GM19455 (cell line): ENCODE results near the gene EIF1.
"Not testable (repeated sequence)": the region's sequence is repeated elsewhere in the genome, so short reads cannot be mapped to it uniquely, and the experiment has no call there.

Source experiments
- ATAC-seq: cut with Tn5 transposase; IDR thresholded peaks from one replicate; pipeline ENCODE4 v1.9.1; 2021; ENCODE audit not compliant: unreplicated experiment

Gene EIF1

DNA sequence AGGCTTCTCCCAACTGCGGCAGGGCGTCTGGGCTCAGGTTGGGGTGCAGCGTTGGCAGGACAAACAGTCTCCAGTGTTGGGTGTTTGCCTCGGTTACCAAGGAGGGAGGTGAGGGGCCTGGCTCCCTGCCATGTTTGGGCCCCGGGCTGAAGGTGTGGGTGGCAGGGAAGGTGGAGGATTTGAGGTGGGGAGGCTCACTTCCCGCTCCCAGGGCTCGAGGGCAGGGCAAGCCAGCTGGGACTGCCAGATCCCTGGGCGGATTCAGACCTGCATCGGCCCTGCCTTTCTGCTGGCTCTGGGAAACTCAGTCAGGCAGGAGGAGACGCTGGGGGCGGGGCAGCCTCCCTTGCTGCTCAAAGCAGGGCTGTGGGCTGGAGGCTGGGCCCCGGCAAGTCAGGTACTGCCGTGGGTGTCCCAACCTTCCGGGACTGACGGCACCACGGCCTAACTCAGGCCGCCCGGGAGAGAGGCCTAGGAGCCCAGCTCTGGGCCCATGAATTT lies 33.0 kb upstream of the EIF1 start:
- ATAC-seq: no peak

DNA sequence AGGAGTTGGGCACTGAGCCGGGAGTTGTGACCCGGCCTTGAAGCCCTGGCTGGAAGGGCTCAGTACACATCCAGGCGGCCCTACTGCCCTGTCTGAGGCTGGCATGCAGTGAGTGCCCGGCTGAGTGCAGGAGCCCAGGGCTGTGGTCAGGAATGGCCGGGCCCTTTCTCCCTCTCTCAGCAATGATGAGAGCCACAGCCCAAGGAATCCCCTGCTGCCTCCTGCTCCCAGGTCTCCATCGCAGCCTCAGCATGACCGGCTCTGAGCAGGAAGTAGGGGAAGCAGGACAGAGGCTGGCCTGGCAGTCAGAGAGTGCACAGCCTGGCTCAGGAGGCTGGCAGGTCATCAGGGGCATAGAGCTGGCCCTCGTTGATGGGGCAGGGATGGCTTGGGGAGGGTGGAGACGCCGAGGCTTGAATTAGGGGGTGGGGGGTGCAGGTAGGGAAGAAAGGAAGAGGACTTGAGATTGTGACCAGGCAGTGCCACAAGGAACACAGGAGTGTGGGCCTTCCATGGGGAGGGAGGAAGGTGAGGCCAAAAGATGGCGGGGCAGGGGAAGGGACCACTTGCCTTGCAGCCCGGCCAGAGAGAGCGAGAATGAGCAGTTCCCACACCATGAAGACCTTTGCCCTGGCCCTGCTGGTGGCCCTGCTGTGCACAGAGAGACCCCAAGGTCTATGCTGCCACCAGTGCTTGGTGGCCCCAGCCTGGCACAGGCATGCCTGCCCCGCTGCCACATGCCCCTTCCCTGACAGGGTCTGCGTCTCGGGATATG lies 32.2 kb upstream of the EIF1 start:
- ATAC-seq: no peak

DNA sequence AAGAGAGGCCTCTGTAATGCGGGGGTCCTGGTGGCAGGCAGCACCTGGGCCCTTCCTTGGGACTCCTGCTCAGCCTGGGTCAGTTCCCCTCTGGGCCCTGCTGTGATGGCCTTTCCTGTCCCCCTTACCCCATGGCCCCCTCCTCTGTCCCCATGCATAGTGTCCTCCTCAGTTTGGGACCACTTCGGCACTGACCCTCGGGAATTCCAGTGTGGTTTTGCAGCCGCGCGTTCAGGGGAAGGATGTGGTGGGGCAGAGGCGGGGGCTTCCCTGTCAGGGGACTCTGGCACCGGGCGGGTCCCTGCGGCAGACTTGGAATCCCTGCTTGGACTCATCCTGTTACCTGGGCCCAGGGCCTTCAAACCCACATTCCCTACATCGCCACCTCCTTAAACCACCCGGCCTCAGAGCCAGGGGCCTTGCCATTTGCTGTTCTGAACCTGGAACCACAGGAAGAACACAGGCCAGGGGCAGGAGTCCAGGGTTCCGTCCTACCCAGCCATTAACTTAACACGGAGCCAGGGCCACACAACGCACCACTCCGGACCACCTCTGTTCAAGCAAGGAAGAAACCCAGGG lies 31.4 kb upstream of the EIF1 start:
- no peak for ATAC-seq

DNA sequence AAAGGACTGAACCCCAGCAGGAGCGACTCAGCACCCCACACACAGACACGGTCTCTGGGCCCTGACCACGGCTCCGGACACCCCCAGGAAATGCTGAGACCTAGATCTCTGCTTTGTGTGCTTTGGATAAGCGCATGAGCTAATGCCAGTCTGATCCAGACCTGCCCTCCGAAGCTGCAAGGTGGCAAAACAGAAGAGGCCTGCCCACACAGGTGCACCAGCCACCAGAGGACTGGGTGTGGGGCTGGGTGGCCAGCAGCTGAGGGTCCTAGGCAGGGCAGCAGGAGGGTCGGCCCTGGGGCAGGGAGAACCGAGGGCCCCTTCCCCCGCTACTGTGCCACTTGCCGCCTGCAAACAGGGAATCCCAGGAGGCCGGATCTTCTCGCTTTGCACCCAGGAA lies 30.7 kb upstream of the EIF1 start:
- ATAC-seq: no peak

DNA sequence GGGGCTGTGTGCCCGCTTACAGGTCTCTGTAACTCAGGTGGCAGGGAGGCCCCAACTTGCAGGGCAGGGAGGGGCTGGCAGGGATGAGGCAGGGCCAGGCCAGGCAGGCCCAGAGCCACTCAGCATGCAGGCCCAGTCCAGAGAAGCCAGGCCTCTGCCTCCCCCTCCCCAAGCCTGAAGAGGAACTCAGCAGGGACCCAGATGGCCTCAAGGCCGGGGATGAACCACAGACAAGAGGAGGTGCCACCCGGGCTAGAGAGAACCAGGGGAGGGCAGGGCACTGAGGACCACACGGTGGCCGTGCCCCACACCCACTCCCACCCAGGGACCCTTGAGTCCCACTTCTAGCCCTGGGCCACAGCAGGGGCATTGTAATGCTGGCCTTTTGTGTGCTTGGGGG lies 29.8 kb upstream of the EIF1 start:
- no peak for ATAC-seq

DNA sequence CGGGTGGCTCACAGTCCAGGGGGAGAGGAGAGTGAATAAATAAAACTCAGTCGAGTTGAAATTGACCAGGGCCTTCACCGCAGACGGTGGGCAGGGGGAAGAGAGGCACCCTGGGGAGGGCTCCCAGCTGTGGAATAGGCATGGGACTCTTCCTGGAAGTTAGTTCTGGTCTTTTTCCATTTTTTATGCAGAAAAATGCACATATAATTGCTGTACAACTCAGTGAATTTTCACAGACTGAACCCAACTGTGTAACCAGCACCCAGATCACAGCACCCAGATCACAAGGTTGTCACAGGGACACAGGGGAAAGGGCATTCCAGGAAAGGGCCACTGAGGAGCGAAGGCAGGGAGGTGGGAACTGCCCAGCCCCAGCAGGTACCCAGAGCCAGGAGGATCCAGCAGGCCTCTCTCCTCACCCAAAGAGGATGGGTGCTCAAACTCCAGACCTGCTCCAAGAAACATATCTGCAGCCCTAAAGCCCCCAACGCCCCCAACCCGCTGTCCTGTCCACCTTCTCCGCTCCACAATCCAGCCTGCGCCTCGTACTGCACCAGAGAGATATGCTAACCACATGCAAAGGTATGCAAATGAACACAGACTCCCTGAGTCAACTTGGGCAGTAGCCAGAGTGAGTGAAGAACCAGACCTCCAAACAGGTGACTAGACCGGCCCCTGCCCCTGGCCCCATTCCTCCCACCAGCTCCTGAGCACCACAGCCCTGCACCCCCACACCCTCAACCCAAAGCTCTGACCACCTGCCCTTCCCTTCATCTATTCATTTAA lies 29.1 kb upstream of the EIF1 start:
- no peak for ATAC-seq

DNA sequence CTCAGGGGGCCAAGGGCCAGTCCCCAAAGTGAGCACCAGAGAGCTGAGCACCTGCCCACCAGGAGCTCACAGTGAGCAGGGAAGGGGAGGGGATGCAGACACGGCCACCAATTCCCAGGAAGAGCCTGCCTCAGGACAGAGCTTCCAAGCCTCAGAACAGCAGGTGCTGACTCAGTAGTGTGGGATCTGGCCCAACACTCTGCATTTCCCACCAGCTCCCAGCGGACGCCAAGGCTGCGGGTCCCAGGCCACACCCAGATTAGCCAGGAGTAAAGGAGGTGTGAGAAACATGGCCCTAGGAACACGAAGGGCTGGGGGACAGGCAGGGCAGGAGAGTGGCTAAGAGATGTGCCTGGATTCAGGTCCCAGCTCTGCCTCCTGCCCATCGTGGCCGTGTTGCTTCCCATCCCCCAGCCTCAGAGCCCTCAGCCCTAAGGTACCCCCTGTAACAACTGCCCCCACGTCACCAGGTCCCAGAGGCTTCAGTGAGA lies 28.4 kb upstream of the EIF1 start:
- no peak for ATAC-seq

DNA sequence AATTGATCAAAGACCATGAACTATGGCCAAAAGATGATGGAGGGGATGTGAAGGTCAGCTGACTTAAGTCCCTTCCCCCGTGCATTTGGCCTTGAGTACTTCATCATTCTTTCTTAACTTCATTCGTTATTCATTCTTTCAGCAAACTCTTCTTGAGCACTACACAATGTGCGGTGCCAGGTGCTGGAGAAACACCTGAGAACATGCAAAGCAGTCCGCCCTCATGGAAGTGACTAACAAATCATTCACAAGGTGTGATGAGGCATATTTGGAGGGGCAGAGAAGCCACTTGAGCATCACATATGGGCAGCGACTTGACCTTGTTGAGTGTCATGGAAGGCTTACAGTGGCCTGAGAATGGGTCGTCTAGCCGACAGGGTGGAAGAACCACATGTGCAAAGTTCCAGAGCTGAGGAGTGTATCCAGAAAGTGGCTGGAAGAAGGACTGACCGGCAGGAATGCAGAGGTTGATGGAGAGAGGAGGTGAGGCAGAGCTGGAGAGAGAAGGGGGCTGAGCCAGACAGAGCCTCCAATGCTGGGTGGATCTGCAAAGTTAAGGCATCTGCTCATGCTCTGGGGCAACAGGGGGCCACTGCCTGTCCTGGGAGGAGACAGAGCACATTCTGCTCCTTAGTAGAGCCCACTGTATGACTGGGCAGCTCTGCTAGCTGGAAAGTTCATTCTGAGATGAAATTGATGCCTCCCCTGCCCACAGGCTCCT lies 25.1 kb upstream of the EIF1 start:
- ATAC-seq: no peak

DNA sequence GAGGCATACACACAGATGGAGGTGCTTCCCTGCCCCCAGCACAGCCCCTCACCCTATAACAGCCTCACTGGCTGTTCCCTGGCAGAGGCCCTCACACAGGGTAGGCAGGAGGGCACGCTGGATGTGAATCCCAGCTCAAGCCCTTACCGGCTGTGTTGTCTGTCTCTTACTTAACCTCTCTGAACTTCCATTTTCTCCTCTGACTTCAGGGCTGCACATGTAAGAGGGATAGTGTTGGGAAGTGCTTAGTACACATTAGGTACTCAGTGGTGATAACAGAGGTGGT lies 24.6 kb upstream of the EIF1 start:
- ATAC-seq: no peak

DNA sequence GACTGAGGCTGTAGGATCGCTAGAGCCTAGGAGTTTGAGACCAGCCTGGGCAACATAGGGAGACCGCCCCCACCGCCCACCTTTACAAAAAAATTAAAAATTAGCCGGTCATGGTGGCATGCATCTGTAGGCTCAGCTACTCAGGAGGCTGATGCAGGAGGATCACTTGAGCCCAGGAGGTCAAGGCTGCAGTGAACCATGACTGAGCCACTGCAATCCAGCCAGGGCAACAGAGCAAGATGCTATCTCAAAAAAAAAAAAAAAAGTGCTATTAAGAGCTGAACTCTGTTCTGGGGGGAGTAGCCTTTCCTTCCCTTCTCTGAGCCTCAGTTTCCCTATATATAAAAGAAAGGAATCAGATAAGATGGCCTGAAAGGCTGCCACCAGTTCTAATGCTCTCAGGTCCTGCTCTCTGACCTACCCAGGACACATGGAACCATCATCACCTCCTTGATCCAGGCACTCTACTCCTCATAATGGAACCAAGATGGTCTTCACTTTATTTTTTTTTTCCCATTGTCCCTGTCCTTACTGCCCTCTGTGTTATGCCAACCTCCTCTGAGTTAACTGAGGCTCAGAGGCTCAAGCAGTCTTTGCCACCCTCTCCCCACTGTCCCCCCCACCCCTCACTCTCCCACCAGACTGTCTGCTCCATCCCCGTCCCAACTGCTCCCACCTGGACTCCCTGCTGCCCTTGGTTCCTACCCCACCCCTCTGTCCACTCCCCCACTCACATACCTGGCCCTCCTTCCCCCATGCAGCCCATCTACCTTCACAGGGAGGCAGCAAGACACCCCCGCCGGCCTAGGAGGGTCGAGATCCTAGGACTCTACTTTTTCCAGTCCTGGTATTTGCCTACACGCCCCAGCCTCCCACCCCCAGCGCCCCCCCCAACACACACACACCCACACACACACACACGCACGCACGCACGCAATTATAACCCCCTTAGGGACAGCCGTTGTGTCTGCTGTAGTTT lies 23.8 kb upstream of the EIF1 start:
- ATAC-seq: no peak

DNA sequence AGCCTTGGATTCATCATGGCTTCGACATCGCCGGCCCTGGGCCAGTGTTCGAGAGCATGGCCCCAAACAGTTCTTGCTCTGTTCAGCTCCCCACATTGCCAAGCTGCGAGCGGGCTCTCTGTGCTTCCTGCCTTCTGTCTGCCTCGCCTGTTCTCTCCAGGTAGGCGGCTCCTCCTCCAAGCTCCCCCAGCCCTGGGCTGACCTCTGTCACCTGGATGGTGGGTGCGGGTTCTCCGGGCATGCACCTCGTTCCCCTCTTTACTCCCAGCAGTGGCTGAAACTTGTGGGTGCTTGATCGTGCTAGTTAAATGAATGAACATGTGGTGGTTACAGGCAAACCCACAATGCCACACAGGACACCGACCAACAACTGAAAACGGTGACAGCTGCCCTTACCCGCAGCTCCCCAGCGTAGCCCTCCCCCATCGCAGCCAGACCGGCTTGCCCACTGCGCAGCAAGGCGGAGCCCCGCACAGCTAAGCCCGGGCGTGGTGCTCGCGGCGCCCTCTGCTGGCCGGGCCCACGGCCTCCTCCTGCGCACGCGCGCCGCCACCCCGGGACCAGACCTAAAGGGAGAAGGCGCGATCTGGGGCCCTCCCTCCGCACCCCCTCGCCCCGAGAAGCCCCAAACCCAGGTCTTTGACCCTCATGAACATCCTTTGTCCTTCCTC lies 23.0 kb upstream of the EIF1 start:
- ATAC-seq: peak; percentile 63

DNA sequence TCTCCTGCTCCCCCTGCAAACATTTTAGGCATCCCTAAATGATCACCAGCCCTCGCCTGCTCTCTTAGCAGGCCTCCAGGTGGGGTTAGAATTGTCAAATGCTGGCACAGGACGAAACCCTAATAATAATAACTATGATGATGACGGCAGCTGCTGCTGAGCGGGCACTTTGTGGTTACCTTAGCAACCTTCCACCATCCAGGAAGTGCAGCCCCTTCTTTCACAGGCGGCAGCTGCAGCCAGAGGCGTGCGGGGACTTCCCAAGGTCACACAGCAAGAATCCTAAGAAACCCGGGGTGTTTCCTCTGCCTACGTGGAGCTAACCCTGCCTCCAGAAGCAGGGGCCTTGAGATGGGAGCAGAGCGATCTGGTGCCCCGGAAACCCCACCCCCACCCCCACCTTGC lies 22.4 kb upstream of the EIF1 start:
- ATAC-seq: peak; percentile 37

DNA sequence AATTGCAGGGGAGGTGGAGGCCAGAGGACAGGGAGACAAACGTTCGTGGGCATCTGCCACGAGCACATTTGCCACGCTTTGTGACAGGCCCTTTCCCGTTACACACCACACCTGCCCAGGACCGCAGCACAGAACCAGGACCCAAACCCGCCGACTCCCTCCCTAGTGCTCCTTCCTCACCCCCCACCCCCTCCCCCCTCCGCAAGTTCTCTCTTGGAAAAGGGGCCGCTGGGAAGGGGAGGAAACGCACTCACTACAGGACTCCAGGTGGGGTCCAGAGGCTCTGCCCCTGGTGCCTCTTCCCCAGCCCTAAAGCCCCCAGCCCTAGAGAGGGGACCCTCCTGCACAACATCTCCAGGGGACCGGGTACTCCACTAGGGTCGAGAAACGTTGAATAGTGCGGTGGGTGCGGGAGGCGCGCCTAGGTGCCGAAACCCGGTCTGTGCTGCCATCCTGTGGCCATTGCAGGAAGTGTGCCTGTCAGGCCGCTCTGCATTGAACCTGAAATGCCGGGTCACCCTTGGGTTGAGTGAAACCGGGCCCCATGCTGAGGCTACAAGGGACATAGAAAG lies 21.9 kb upstream of the EIF1 start:
- ATAC-seq: peak; percentile 47

DNA sequence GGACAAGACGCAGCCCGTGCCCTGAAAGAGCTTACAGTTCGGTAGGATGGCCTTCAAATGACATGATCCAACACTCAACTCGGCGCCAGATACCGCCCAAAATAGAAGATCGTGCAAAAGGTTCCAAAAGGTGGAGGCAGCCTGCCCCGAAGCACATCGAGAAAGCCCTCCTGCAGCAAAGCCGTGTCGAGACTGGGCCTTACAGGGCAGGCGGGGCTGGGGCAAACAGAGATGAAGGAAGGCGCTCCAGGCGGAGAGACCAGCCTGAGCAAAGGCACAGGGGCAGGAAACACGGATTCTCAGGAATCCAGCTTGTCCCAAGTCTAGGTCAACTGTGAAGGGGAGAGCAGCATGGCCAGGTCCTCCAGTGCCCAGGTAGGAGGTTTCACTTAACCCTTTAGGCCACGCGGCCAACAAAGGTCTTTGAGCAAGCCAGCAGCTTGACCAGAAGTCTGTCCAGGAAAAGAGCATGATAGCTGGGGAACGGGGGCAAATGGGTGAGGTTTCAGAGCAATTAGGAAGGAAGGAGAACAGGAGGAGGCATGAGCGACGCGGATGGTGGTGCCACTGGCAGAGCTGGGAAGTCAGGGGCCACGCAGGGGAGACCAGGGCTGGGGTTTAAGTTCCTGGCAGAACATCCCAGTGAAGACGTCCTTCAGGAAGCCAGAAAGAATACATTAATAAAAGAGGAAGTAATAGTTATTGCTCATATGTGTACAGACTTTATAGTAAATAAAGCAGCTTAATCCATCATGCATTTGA lies 21.2 kb upstream of the EIF1 start:
- no peak for ATAC-seq

DNA sequence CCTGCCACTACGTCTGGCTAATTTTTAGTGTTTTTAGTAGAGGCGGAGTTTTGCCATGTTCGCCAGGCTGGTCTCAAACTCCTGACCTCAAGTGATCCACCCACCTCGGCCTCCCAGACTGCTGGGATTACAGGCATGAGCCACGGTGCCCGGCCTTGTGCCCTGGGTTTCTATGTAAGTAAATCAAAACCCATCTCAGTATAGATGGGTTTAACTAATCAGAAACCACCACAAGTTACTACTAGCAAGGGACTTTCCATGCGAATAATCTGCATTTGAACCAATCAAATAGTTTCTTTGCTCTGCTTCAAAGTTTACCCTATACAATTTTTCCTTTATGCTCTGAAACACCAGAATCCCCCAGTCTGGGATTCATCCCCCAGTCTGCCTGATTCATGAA lies 16.5 kb upstream of the EIF1 start:
- no peak for ATAC-seq

DNA sequence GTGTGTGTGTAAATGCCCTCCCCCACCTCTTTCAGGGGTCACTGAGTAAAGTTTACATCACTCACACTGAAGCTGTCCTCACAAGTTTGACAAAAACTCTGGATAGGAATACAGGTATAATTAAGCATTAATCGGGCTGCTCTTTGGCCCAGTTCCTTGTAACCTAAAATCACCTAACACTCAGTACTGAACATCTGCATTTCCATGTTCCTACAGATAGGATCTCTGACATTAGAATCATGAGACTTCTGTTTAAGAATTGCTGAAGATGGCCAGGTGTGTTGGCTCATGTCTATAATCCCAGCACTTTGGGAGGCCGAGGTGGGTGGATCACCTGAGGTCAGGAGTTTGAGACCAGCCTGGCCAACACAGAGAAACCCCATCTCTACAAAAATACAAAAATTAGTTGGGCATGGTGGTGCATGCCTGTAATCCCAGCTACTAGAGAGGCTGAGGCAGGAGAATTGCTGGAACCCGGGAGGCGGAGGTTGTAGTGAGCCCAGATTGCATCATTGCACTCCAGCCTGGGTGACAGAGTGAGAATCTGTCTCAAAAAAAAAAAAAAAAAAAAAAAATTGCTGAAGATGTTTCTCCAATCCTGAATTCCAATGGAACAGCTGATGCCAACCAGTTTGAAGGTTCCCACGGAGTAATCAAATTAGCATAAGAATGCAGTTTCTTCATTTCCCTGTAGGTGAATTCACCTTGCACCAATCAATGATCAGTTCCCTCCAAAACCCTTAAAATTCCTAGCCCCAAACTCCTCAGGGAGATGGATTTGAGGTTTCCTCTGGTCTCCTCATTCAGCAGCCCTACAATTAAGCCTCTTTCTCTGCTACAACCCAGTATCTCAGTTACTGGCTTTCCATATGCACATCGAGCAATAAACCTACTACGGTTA lies 13.3 kb upstream of the EIF1 start:
- not testable (repeated sequence) for ATAC-seq

DNA sequence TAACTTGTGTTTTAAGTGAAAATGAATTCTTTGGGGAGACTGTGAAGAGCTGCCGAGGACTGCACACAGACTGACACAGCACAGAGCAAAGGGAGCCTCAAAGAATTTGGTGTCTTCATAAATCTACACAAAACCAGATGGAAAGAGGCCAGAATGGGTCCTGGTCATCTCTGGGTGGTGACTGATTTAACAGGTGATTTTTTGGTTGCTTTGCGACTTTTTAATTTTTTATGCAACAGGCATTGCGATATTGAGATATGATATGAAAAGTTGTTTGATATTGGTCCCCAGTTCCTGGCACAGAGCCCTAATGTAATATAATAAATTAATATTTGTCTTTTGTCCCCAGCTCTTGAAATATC lies 12.6 kb upstream of the EIF1 start:
- no peak for ATAC-seq
